DMS79 treated with DMSO at 0.1 percent for 48 hours (cell line): ENCODE data around the gene C4BPB.
"Not testable (repeated sequence)": the region's sequence is repeated elsewhere in the genome, so short reads cannot be mapped to it uniquely, and the experiment has no call there.

Source experiments
- DNase-seq: peaks from one replicate; lab custom pipeline; 2025; lab: John Stamatoyannopoulos, UW

The C4BPB gene

GRCh38 chr1:207088701-207089626 lies at the start of gene C4BPB:
Gene C4BPB (plus strand): TSS chr1:207088860. CDS start chr1:207089532, 672 bp downstream.
- no peak for DNase-seq

- DNase-seq, result no peak
Measured at GRCh38 chr1:207039380-207040180, 49.1 kb upstream of the C4BPB start.

GRCh38 chr1:207040181-207040533 lies 48.5 kb upstream of the C4BPB start:
- DNase-seq, result no peak

- DNase-seq, result not testable (repeated sequence)
Measured at GRCh38 chr1:207041397-207041796, 47.3 kb upstream of the C4BPB start.

GRCh38 chr1:207045453-207045852 lies 43.2 kb upstream of the C4BPB start:
- no peak for DNase-seq

- DNase-seq, result no peak
Measured at GRCh38 chr1:207047505-207047904, 41.2 kb upstream of the C4BPB start.

- no peak for DNase-seq
Measured at GRCh38 chr1:207048041-207048440, 40.6 kb upstream of the C4BPB start.

- no peak for DNase-seq
Measured at GRCh38 chr1:207049054-207049453, 39.6 kb upstream of the C4BPB start.

- DNase-seq, result no peak
Measured at GRCh38 chr1:207049514-207049913, 39.1 kb upstream of the C4BPB start.

GRCh38 chr1:207049974-207050391 lies 38.7 kb upstream of the C4BPB start:
- DNase-seq, result peak; percentile 50

GRCh38 chr1:207050480-207051190 lies 38.0 kb upstream of the C4BPB start:
- peak; percentile 88 for DNase-seq

- DNase-seq, result peak; percentile 42
Measured at GRCh38 chr1:207051191-207051943, 37.3 kb upstream of the C4BPB start, which contains the start of gene YOD1. Gene YOD1 (minus strand): TSS chr1:207051208. CDS start chr1:207051030, 178 bp downstream.

- DNase-seq, result peak; percentile 99
Measured at GRCh38 chr1:207052911-207053769, 35.5 kb upstream of the C4BPB start, which contains the start of gene PFKFB2. Gene PFKFB2 (plus strand): TSS chr1:207053275. CDS start chr1:207054718, 1,443 bp downstream.

- DNase-seq, result no peak
Measured at GRCh38 chr1:207054491-207054890, 34.2 kb upstream of the C4BPB start.

GRCh38 chr1:207055386-207056001 lies 33.2 kb upstream of the C4BPB start:
- DNase-seq, result no peak

- DNase-seq, result no peak
Measured at GRCh38 chr1:207056673-207057072, 32.0 kb upstream of the C4BPB start.

- no peak for DNase-seq
Measured at GRCh38 chr1:207058252-207058651, 30.4 kb upstream of the C4BPB start.

GRCh38 chr1:207058878-207059867 lies 29.5 kb upstream of the C4BPB start:
- DNase-seq, result peak; percentile 95

GRCh38 chr1:207059881-207060280 lies 28.8 kb upstream of the C4BPB start:
- DNase-seq, result peak; percentile 37
